GM18508 (cell line): ENCODE measurements around the gene REC8.

Source experiments
- ATAC-seq: cut with Tn5 transposase; IDR thresholded peaks from one replicate; pipeline ENCODE4 v1.9.1; 2021; ENCODE audit warnings: moderate number of reproducible peaks; ENCODE audit not compliant: insufficient read depth, unreplicated experiment

The REC8 gene

GRCh38 chr14:24171422-24172260 lies at the start of gene REC8:
REC8 (plus strand) TSS chr14:24172080; CDS start chr14:24172553, 473 bp downstream.
- peak; percentile 61 for ATAC-seq

- ATAC-seq = no peak
These were observed 49.5 kb upstream of the REC8 start for GRCh38 chr14:24122416-24122815.

DNA sequence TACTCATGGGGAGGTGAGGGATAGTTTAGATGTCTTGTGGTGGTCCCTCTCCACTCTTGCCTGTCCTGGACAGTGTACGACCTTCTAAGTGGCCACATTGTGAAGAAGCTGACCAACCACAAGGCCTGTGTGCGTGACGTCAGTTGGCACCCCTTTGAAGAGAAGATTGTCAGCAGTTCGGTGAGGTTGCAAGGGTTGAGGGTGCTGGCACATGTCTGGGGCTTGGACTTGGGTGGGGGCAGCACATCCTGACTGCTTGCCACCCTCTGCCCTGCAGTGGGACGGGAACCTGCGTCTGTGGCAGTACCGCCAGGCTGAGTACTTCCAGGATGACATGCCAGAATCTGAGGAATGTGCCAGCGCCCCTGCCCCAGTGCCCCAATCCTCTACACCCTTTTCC lies 49.0 kb upstream of the REC8 start:
- no peak for ATAC-seq

- no peak for ATAC-seq
These were observed 48.2 kb upstream of the REC8 start for GRCh38 chr14:24123424-24124417.

DNA sequence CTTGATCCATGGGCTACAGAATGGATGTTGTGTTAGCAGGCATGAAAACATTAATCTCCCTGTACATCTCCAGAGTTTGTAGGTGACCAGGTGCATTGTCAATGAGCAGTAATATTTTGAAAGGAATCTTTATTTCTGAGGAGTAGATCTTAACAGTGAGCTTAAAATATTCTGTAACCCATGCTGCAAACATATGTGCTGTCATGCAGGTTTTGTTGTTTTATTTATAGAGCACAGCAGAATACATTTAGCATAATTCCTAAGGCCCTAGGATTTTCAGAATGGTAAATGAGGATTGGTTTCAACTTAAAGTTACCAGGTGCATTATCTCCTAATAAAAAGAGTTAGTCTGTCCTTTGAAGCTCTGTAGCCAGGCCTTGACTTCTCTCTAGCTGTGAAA lies 44.9 kb upstream of the REC8 start:
- ATAC-seq = no peak

GRCh38 chr14:24127673-24128072 lies 44.2 kb upstream of the REC8 start:
- no peak for ATAC-seq

GRCh38 chr14:24129410-24129998 lies 42.4 kb upstream of the REC8 start:
- ATAC-seq = no peak

DNA sequence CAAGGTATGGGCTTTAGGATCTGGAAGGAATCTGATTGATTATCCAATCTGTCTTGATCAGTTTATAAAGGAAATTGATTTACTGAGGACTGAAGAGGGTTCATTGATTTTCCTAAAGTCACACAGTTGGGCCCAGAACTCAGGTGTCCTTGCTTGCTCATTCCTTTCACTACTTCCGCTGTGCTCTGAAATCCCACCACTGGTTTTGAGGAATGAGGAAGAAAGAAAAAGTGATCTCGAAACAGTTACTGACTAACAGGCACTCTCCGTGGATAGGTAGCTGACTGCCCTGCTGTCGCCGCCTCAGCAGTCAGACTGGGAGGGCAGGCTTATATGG lies 41.5 kb upstream of the REC8 start, which contains the start of gene FITM1:
TSS of gene FITM1 (plus strand) at position 280 of the 337 bp plus-strand sequence. CDS start 905 bp downstream, outside the sequence.
- no peak for ATAC-seq

DNA sequence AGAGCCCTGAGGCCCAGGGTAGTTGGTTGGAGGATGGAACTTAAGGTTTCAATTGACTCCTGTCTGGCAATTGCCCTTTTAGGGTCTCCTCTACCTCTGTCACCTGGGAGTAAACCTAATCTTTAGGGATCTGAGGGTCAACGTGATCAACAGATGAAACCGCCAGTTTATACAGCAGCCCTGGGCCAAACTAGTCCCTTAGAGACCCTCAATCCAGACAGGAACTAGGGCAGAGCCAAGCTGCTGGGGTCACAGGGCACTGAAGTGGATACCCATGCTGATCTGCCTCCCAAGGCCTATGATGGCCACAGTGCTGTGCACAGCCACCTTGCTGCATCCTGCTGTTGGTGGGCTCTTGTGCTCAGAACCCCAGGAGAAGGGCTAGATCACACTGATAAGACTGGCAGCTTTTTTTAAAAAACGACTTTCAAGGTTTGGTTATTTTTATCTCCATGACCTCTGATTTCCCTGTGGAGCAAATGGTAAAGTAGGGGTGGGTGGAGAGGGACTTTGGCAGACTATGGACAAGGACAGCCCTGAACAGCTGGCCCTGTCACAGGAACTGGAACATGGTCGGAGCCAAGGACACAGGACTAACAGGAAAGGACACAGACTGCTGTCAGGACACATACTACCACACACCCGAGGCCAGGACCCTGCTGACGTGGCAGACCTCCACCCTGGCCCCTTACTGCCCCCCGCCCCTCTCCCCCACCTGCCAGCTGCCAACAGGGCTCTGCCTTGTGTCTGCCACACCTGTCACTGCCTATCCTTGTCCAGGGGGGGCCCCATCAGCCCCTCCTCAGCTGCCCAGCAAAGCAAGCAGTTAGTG lies 40.9 kb upstream of the REC8 start:
- no peak for ATAC-seq

GRCh38 chr14:24131549-24131966 lies 40.3 kb upstream of the REC8 start:
- ATAC-seq = no peak

GRCh38 chr14:24132061-24132685 lies 39.7 kb upstream of the REC8 start:
- ATAC-seq = no peak

GRCh38 chr14:24132976-24133375 lies 38.9 kb upstream of the REC8 start:
- ATAC-seq = no peak

GRCh38 chr14:24133735-24134134 lies 38.1 kb upstream of the REC8 start:
- no peak for ATAC-seq

DNA sequence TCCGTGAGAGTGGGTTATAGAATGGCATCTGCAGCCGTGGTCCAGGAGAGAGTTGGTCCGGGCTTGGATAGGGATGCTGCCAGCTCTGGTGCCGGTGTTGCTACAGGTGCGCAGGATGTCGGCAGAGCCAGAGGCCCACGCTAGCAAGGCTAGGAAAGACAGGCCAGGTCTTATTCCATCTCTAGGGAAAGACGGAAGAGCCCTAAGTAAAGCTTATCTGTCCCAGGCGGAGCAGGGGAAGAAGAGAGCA lies 36.4 kb upstream of the REC8 start:
- ATAC-seq = no peak

DNA sequence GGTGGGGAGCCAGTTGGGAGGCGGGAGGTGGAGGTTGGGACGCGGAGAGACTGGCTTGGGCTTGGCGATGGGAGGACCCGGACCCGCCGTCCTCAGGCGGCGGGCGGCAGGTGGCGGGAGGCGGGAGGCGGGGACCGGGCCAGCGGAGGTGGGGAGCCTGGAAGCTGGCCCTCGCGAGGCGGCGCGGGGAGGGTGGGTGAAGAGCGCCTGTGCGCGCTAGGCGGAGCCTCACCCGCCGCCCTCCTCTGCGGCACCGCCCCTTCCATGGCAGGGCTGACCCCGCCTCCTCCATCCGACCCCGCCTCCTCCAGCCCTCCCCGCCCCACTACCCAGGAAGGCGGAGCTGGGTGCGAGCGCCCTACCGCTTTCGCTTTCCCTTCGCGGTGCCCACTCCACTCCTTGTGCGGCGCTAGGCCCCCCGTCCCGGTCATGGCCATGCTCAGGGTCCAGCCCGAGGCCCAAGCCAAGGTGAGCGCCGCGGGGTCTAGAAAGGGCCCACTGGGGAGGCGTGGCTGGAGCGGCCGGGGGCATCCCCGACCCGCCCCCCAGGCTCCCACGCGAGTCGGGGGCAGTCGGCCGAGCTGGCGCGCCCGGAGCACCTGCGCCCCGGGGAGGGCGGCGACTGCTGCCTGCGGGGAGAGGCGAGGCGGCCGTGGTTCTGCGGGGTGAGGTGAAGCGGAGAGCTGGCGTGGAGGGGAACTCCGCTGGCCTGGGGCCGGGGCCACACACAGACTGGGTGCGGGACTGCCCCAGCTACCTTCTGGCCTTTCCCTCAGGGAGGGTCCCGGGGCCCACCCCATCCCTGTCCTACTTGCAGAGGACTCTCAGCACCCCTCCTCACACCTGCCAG lies 35.8 kb upstream of the REC8 start, which contains the start of gene PSME1:
TSS of gene PSME1 (plus strand) at position 361 of the 850 bp plus-strand sequence. CDS start at position 430, 69 bp downstream.
- no peak for ATAC-seq

DNA sequence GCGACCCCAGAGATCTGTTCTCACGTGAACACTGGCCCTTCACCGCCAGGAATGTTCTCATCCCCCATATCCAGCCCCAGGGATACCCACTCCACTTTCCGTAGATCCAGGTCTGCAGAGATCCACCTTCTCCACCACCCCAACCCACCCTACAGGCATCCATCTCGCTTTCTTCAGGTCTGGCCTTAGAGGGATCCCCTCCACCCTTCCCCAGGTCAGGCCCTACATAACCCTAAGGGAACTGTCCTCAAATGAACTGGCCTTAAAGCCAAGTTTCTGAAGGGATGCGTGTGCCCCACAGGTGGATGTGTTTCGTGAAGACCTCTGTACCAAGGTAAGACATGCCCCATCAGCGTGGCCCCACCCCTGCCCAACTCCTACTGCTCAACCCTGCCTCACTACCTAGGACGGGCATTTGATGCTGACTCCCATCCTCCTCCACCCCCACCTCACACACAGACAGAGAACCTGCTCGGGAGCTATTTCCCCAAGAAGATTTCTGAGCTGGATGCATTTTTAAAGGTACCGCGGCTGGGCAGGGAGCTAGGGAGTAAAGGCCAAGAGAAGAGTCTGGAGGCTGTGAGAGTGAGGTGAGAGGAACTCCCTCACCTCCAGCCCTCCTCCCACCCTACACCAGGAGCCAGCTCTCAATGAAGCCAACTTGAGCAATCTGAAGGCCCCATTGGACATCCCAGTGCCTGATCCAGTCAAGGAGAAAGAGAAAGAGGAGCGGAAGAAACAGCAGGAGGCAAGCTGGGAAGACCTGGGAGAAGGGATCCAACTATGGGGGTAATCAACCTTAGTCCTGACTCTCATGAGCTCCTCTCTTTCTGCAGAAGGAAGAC lies 35.0 kb upstream of the REC8 start:
- no peak for ATAC-seq

GRCh38 chr14:24137529-24138395 lies 34.1 kb upstream of the REC8 start:
- no peak for ATAC-seq
